K562 (cell line): ENCODE data around the gene LRRC57. TPM values are rescaled to one million over a fixed set of nuclear protein-coding genes. Genes with fewer than 3 reads are reported as not detected.

ENCODE experiments used
- ATAC-seq: fragments of 200-7000 bp; cut with Tn5 transposase; 3 replicates; pipeline ENCODE4 v1.9.1; 2020; ENCODE audit warnings: moderate library complexity
- BruUV-seq: library from RNA; stranded (reverse); fragments of 400-500 nt; replicated peaks from 2 replicates; lab custom pipeline; 2021; lab: Mats Ljungman, UMichigan
- CTCF ChIA-PET: fragments of 300-600 bp; formaldehyde crosslinking; extraction: SDS; loops from one replicate; lab custom pipeline; 2021; ENCODE audit warnings: low intra/inter-chr PET ratio; lab: Yijun Ruan, JAX
- POLR2A ChIA-PET: fragments of 300-600, 350-650 bp; sonication (Branson Sonifier 250); formaldehyde crosslinking; extraction: SDS; loops from one replicate; lab custom pipeline; 2021; ENCODE audit warnings: antibody characterized with exemption, inconsistent platforms; lab: Yijun Ruan, JAX
- DNase-seq, 4 experiments: peaks; one replicate each; pipeline versions ENCODE4 v3.0.0 to v3.0.0-alpha.2; 2011 to 2018; ENCODE audit warnings: low spot score in 3 of 4, mixed read lengths in 3 of 4; ENCODE audit errors: extremely low read depth in 1 of 4
- FAIRE-seq: peaks from 2 replicates; lab custom pipeline; 2011; peaks lifted over from hg19 to GRCh38; lab: Jason Lieb, UNC
- H2AFZ ChIP-seq: 2 replicates; pipeline ENCODE4 v1.6.0; 2011; ENCODE audit warnings: low read depth, low read length, control low read depth, inconsistent platforms
- H3K27ac ChIP-seq: fragments of 200-600 bp; 3 replicates; pipeline ENCODE4 v1.8.0; 2011; ENCODE audit warnings: low read depth, mild to moderate bottlenecking, control low read depth, inconsistent platforms, low read length, moderate library complexity, mixed read lengths; ENCODE audit errors: extremely low read depth
- H3K27me3 ChIP-seq, 2 experiments: fragments of 300-600 bp in 1 of 2; 2 replicates in 1 of 2; 3 replicates in 1 of 2; pipeline versions ENCODE4 v1.6.0 to v1.8.0; 2011; ENCODE audit warnings: inconsistent platforms in 2 of 2, low read length in 2 of 2, mild to moderate bottlenecking in 1 of 2, mixed read lengths in 1 of 2, moderate library complexity in 1 of 2; ENCODE audit not compliant: control insufficient read depth in 2 of 2, insufficient read depth in 2 of 2
- H3K36me3 ChIP-seq: fragments of 300-600 bp; 3 replicates; pipeline ENCODE4 v1.8.0; 2011; ENCODE audit warnings: mild to moderate bottlenecking, low read length, inconsistent platforms; ENCODE audit not compliant: control insufficient read depth, insufficient read depth
- H3K4me1 ChIP-seq, 2 experiments: fragments of 200-600 bp in 1 of 2; replicated peaks in 1 of 2; 2 replicates in 1 of 2; 3 replicates in 1 of 2; pipeline versions ENCODE4 v1.5.1 to v1.8.0; 2011; ENCODE audit warnings: inconsistent platforms in 2 of 2, low read length in 2 of 2, mild to moderate bottlenecking in 1 of 2, mixed read lengths in 1 of 2, moderate library complexity in 1 of 2; ENCODE audit not compliant: control insufficient read depth in 2 of 2, insufficient read depth in 2 of 2
- H3K4me2 ChIP-seq: 2 replicates; pipeline ENCODE4 v1.6.1; 2011; ENCODE audit warnings: low read length, control low read depth, inconsistent platforms, mixed read lengths; ENCODE audit not compliant: insufficient read depth
- H3K4me3 ChIP-seq: fragments of 200-600 bp; sonication (generic), shearing (Covaris generic); 2 replicates; pipeline ENCODE4 v1.5.1; 2016; ENCODE audit warnings: control low read depth, inconsistent platforms
- H3K79me2 ChIP-seq: fragments of 200-600 bp; 3 replicates; pipeline ENCODE4 v1.8.0; 2011; ENCODE audit warnings: low read length, inconsistent platforms; ENCODE audit not compliant: control insufficient read depth, insufficient read depth
- H3K9ac ChIP-seq, 2 experiments: 2 replicates each; pipeline versions ENCODE4 v1.6.0 to v1.6.1; 2011; ENCODE audit warnings: low read depth in 2 of 2, low read length in 2 of 2, control low read depth in 1 of 2, inconsistent platforms in 1 of 2, mild to moderate bottlenecking in 1 of 2, mixed read lengths in 1 of 2; ENCODE audit not compliant: insufficient read depth in 1 of 2
- H3K9me1 ChIP-seq: one replicate; pipeline ENCODE4 v1.6.0; 2011; ENCODE audit warnings: inconsistent platforms, mild to moderate bottlenecking, low read length, moderate library complexity; ENCODE audit not compliant: control insufficient read depth, insufficient read depth
- H3K9me3 ChIP-seq: replicated peaks from 2 replicates; pipeline ENCODE4 v1.5.1; 2011; ENCODE audit warnings: low read depth, low read length, inconsistent platforms; ENCODE audit not compliant: control insufficient read depth, insufficient read depth
- H4K20me1 ChIP-seq: replicated peaks from 2 replicates; pipeline ENCODE4 v1.6.1; 2011; ENCODE audit warnings: low read length, inconsistent platforms, mixed read lengths; ENCODE audit not compliant: control insufficient read depth, insufficient read depth
- ELF4 ChIP-seq: fragments of 450-650 bp; formaldehyde crosslinking; IDR thresholded peaks from 2 replicates; pipeline ENCODE4 v1.4.0; 2022; ENCODE audit warnings: missing genetic modification characterization
- ERF ChIP-seq: fragments of 450-650 bp; formaldehyde crosslinking; IDR thresholded peaks from 2 replicates; pipeline ENCODE4 v1.4.0; 2020; ENCODE audit warnings: mild to moderate bottlenecking, mixed read lengths
- FOXP1 ChIP-seq: sonication (generic); formaldehyde crosslinking; IDR thresholded peaks from 2 replicates; pipeline ENCODE4 v1.8.0; 2022; ENCODE audit warnings: mild to moderate bottlenecking, missing genetic modification reagents
- HDGF ChIP-seq: fragments of 450-650 bp; IDR thresholded peaks from 2 replicates; pipeline ENCODE4 v1.6.1; 2016
- MED1 ChIP-seq: sonication (generic); formaldehyde crosslinking; IDR thresholded peaks from 2 replicates; pipeline ENCODE4 v1.8.1; 2023; ENCODE audit warnings: missing genetic modification reagents, borderline replicate concordance
- MNT ChIP-seq, 2 experiments: fragments of 450-650 bp; conservative IDR thresholded peaks; 2 replicates each; pipeline ENCODE4 v1.6.1; 2017; ENCODE audit warnings: mild to moderate bottlenecking in 2 of 2, moderate library complexity in 2 of 2
- NR4A1 ChIP-seq, 2 experiments: fragments of 250-450 bp in 1 of 2; fragments of 450-650 bp in 1 of 2; sonication (Bioruptor Pico) in 1 of 2; IDR thresholded peaks; 2 replicates each; pipeline versions ENCODE4 v1.4.0 to v1.6.1; 2016 to 2020; ENCODE audit warnings: mild to moderate bottlenecking in 2 of 2, missing compliant biosample characterization in 1 of 2, missing genetic modification characterization in 1 of 2, moderate library complexity in 1 of 2
- PHB2 ChIP-seq: fragments of 450-650 bp; IDR thresholded peaks from 2 replicates; pipeline ENCODE4 v1.6.1; 2017; ENCODE audit warnings: low read depth
- RNF2 ChIP-seq: sonication (generic); IDR thresholded peaks from 2 replicates; pipeline ENCODE4 v1.6.1; 2016
- SREBF1 ChIP-seq: fragments of 150-350 bp; IDR thresholded peaks from 2 replicates; pipeline ENCODE4 v1.6.1; 2014; ENCODE audit warnings: antibody characterized with exemption, low read depth, low read length, borderline replicate concordance
- ZNF197 ChIP-seq: fragments of 200-800 bp; sonication (Bioruptor generic); IDR thresholded peaks from 2 replicates; pipeline ENCODE4 v1.6.1; 2016; ENCODE audit warnings: low read depth, missing genetic modification characterization, missing compliant biosample characterization
- ZNF24 ChIP-seq: fragments of 450-650 bp; IDR thresholded peaks from 2 replicates; pipeline ENCODE4 v1.6.1; 2016
- ZSCAN32 ChIP-seq: fragments of 450-650 bp; formaldehyde crosslinking; IDR thresholded peaks from 2 replicates; pipeline ENCODE4 v1.4.0; 2020; ENCODE audit warnings: mild to moderate bottlenecking, moderate library complexity
- WGBS: fragments of 100-300 bp; shearing (Covaris generic); methylation state at CpG from one replicate; pipeline ENCODE4 v1.1.6; 2016; ENCODE audit warnings: low coverage, mixed read lengths; ENCODE audit not compliant: insufficient coverage; ENCODE audit errors: missing lambda C conversion rate; 5-methylcytosine and 5-hydroxymethylcytosine counted together
- in situ Hi-C: fragments of 300-500 bp; cut with MboI; formaldehyde crosslinking; loops from 4 replicates; pipeline ENCODE4 v1.15.0; 2018; ENCODE audit warnings: inconsistent platforms, mixed read lengths
- intact Hi-C: fragments of 100-400 bp; cut with micrococcal nuclease; formaldehyde crosslinking; loops from 2 replicates; pipeline ENCODE4 v1.14.2; 2022
- polyA plus RNA-seq, 8 experiments: library from polyadenylated mRNA; depleted of rRNA in 4 of 8; stranded (reverse) in 5 of 8; unstranded in 3 of 8; fragments of >200 nt; fragmentation: Nextera tagmentation in 2 of 8; fragmentation: Illumina TruSeq in 1 of 8; extraction: Ambion mirVana in 2 of 8; extraction: Trizol in 1 of 8; gene quantifications; 2 replicates each; pipeline versions ENCODE4 v1.2.1 to v1.2.3, GENCODE V29; 2011 to 2014; ENCODE audit warnings: inconsistent platforms in 1 of 8, missing spikeins in 1 of 8
- total RNA-seq, 7 experiments: library from RNA; depleted of rRNA in 6 of 7; stranded (reverse); fragments of >200 nt in 6 of 7; fragmentation: Illumina TruSeq in 2 of 7; extraction: Trizol in 2 of 7; gene quantifications; 2 replicates each; pipeline versions ENCODE4 v1.2.1 to v1.2.3, GENCODE V29; 2011 to 2021; ENCODE audit warnings: low replicate concordance in 1 of 7
- TF ChIP-seq, protein P1 (sequence below): fragments of 250-450 bp; sonication (Bioruptor Pico); IDR thresholded peaks from 2 replicates; pipeline ENCODE4 v1.8.0; 2022; ENCODE audit warnings: inconsistent platforms, mild to moderate bottlenecking, moderate library complexity, borderline replicate concordance
- TF ChIP-seq, protein P2 (sequence below): fragments of 450-650 bp; IDR thresholded peaks from 2 replicates; pipeline ENCODE4 v1.6.1; 2018; ENCODE audit warnings: mild to moderate bottlenecking, low read depth; ENCODE audit not compliant: partially characterized antibody

LRRC57 gene
- total and polyA plus RNA-seq, 9 of the 15 experiments (the other 6 are each of a cell fraction or from before 2014, with no cell fraction given), result 3.9 to 20.4 (median 14.8) TPM

GRCh38 chr15:42507514-42507913 lies 41.1 kb downstream of the LRRC57 start:
- intact Hi-C loops (loop anchor here (10.0 kb wide), 1 partner anchor 77 kb away; no protein-coding TSS in a partner anchor), in situ Hi-C loops (no loop called here)
- peaks cover 5 to 28% of the 10 kb centered on the region in 2 experiments for H3K4me1 ChIP-seq
- no peaks in the 10 kb centered on the region for H3K9me3 ChIP-seq
- no peak overlapping the region for H2AFZ ChIP-seq
- POLR2A ChIA-PET, result interaction anchor here (1.3 kb wide), 1 partner anchor 10 kb away, joined by 3 read pairs; no protein-coding TSS in a partner anchor
- H3K36me3 ChIP-seq, result peaks cover 25% of the 10 kb centered on the region
- WGBS, result 60% methylated on average over 4 of the region's 4 CpGs
- DNase-seq (no peak), FAIRE-seq (no peak), ATAC-seq (no peak)
- no peak overlapping the region for H3K27ac ChIP-seq
- no TSS peak for BruUV-seq
- no peaks in the 10 kb centered on the region for H3K27me3 ChIP-seq
- no peak overlapping the region for H3K4me3 ChIP-seq
- no peaks in the 10 kb centered on the region for H4K20me1 ChIP-seq
- CTCF ChIA-PET, result no interaction called here
- H3K79me2 ChIP-seq, result peaks cover 78% of the 10 kb centered on the region
- H3K4me2 ChIP-seq, result no peak overlapping the region
- H3K9me1 ChIP-seq, result no peaks in the 10 kb centered on the region
- no peak for TF ChIP-seq ERF (CRISPR knock-in tag)
- no peak for TF ChIP-seq RNF2
- TF ChIP-seq MNT (conservative IDR thresholded peaks at IDR 0.05), result no peak
- TF ChIP-seq, protein P1, sequence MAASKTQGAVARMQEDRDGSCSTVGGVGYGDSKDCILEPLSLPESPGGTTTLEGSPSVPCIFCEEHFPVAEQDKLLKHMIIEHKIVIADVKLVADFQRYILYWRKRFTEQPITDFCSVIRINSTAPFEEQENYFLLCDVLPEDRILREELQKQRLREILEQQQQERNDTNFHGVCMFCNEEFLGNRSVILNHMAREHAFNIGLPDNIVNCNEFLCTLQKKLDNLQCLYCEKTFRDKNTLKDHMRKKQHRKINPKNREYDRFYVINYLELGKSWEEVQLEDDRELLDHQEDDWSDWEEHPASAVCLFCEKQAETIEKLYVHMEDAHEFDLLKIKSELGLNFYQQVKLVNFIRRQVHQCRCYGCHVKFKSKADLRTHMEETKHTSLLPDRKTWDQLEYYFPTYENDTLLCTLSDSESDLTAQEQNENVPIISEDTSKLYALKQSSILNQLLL (CRISPR knock-in tag), result no peak
- TF ChIP-seq ZSCAN32 (CRISPR knock-in tag), result no peak
- no peak for TF ChIP-seq MED1 (CRISPR knock-in tag)
- TF ChIP-seq NR4A1 (CRISPR knock-in tag; IDR thresholded peaks at IDR 0.05), result no peak
- TF ChIP-seq NR4A1 (tag; IDR thresholded peaks at IDR 0.05), result no peak
- TF ChIP-seq HDGF, result no peak
- TF ChIP-seq, protein P2, sequence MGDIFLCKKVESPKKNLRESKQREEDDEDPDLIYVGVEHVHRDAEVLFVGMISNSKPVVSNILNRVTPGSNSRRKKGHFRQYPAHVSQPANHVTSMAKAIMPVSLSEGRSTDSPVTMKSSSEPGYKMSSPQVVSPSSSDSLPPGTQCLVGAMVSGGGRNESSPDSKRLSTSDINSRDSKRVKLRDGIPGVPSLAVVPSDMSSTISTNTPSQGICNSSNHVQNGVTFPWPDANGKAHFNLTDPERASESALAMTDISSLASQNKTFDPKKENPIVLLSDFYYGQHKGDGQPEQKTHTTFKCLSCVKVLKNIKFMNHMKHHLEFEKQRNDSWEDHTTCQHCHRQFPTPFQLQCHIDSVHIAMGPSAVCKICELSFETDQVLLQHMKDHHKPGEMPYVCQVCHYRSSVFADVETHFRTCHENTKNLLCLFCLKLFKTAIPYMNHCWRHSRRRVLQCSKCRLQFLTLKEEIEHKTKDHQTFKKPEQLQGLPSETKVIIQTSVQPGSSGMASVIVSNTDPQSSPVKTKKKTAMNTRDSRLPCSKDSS, result no peak
- TF ChIP-seq SREBF1, result no peak
- TF ChIP-seq FOXP1 (CRISPR knock-in tag), result no peak
- TF ChIP-seq ZNF197 (CRISPR knock-in tag), result no peak
- TF ChIP-seq ZNF24, result no peak
- no peak for TF ChIP-seq ELF4
- TF ChIP-seq PHB2, result no peak
- TF ChIP-seq, all 486 proteins: peak for 0
- H3K9ac ChIP-seq, result no peak overlapping the region
